OCI-LY1 (cell line): ENCODE results near the gene VLDLR.

Source experiments
- H2AFZ ChIP-seq: fragments of 200-600 bp; sonication (generic), shearing (Covaris generic); 2 replicates; pipeline ENCODE4 v1.6.0; 2014; ENCODE audit warnings: antibody characterized with exemption, mild to moderate bottlenecking, low read length
- H3F3A ChIP-seq: fragments of 200-600 bp; sonication (generic), shearing (Covaris generic); 2 replicates; pipeline ENCODE4 v1.6.0; 2014; ENCODE audit warnings: mild to moderate bottlenecking, antibody characterized with exemption, low read length, moderate library complexity; ENCODE audit not compliant: insufficient read depth
- H3K27ac ChIP-seq: fragments of 200-600 bp; sonication (generic); 2 replicates; pipeline ENCODE4 v1.5.1; 2014; ENCODE audit warnings: low read length, mixed run types, mild to moderate bottlenecking, low read depth; ENCODE audit not compliant: poor library complexity, severe bottlenecking
- H3K27me3 ChIP-seq: fragments of 200-600 bp; sonication (generic); 2 replicates; pipeline ENCODE4 v1.6.0; 2014; ENCODE audit warnings: antibody characterized with exemption, mild to moderate bottlenecking, low read length, moderate library complexity; ENCODE audit not compliant: insufficient read depth
- H3K36me3 ChIP-seq: fragments of 200-600 bp; sonication (generic); 2 replicates; pipeline ENCODE4 v1.6.1; 2014; ENCODE audit warnings: mild to moderate bottlenecking, antibody characterized with exemption, low read length, moderate library complexity, mixed read lengths; ENCODE audit not compliant: insufficient read depth
- H3K4me1 ChIP-seq: fragments of 200-600 bp; sonication (generic); 2 replicates; pipeline ENCODE4 v1.5.1; 2014; ENCODE audit warnings: mild to moderate bottlenecking, low read length, moderate library complexity; ENCODE audit not compliant: insufficient read depth, severe bottlenecking
- H3K4me2 ChIP-seq: fragments of 200-600 bp; sonication (generic), shearing (Covaris generic); 2 replicates; pipeline ENCODE4 v1.6.1; 2014; ENCODE audit warnings: low read length
- H3K4me3 ChIP-seq: fragments of 200-600 bp; sonication (generic); 2 replicates; pipeline ENCODE4 v1.5.1; 2014; ENCODE audit warnings: low read length, low read depth, mild to moderate bottlenecking, mixed read lengths; ENCODE audit not compliant: poor library complexity, severe bottlenecking
- H3K79me2 ChIP-seq: fragments of 200-600 bp; shearing (Covaris generic); 2 replicates; pipeline ENCODE4 v1.6.1; 2016; ENCODE audit warnings: mixed run types, low read length, mixed read lengths; ENCODE audit not compliant: insufficient read depth
- H3K9ac ChIP-seq: fragments of 200-600 bp; sonication (generic), shearing (Covaris generic); 2 replicates; pipeline ENCODE4 v1.6.1; 2014; ENCODE audit warnings: mild to moderate bottlenecking, low read length, mixed read lengths
- H3K9me2 ChIP-seq: fragments of 200-600 bp; sonication (generic), shearing (Covaris generic); 2 replicates; pipeline ENCODE4 v1.6.1; 2014; ENCODE audit warnings: low read depth, mild to moderate bottlenecking, low read length, mixed read lengths
- H3K9me3 ChIP-seq: fragments of 200-600 bp; shearing (Covaris generic); 2 replicates; pipeline ENCODE4 v1.6.1; 2014; ENCODE audit warnings: low read length, mixed read lengths
- H4K20me1 ChIP-seq: fragments of 200-600 bp; sonication (generic), shearing (Covaris generic); 2 replicates; pipeline ENCODE4 v1.6.0; 2016; ENCODE audit warnings: mild to moderate bottlenecking, low read length; ENCODE audit not compliant: insufficient read depth
- CTCF ChIP-seq: fragments of 200-600 bp; sonication (generic), shearing (Covaris generic); IDR thresholded peaks from 2 replicates; pipeline ENCODE4 v1.5.1; 2017; ENCODE audit warnings: mild to moderate bottlenecking, antibody characterized with exemption, low read length, moderate library complexity, mixed read lengths
- EZH2 ChIP-seq: fragments of 200-600 bp; sonication (generic), shearing (Covaris generic); IDR thresholded peaks from 2 replicates; pipeline ENCODE4 v1.8.0; 2017; ENCODE audit warnings: borderline replicate concordance, mixed run types, mild to moderate bottlenecking, antibody characterized with exemption, low read length, moderate library complexity, mixed read lengths

The VLDLR gene

GRCh38 chr9:2583308-2584013, 38.1 kb upstream of the VLDLR start:
- H3K9me2 ChIP-seq: no peaks in the 10 kb centered on the region
- no peaks in the 10 kb centered on the region for H4K20me1 ChIP-seq
- no peak overlapping the region for H2AFZ ChIP-seq
- TF ChIP-seq EZH2 (no peak), CTCF (no peak)
- no peak overlapping the region for H3K9ac ChIP-seq
- H3K4me1 ChIP-seq: no peaks in the 10 kb centered on the region
- H3K79me2 ChIP-seq: no peaks in the 10 kb centered on the region
- no peaks in the 10 kb centered on the region for H3K36me3 ChIP-seq
- H3K4me2 ChIP-seq: no peak overlapping the region
- H3K9me3 ChIP-seq: no peaks in the 10 kb centered on the region
- H3F3A ChIP-seq: no peaks in the 10 kb centered on the region
- H3K27ac ChIP-seq: no peak overlapping the region
- H3K27me3 ChIP-seq: no peaks in the 10 kb centered on the region
- H3K4me3 ChIP-seq: no peak overlapping the region

- peaks cover 2% of the 10 kb centered on the region; the same call in 1 of the 2 replicates for H3K9me3 ChIP-seq
- no peak overlapping the region for H3K27ac ChIP-seq
- TF ChIP-seq CTCF: no peak
- TF ChIP-seq EZH2: no peak
- H3K9me2 ChIP-seq: no peaks in the 10 kb centered on the region
- H3K4me1 ChIP-seq: no peaks in the 10 kb centered on the region
- H4K20me1 ChIP-seq: no peaks in the 10 kb centered on the region
- H3K9ac ChIP-seq: no peak overlapping the region
- no peak overlapping the region for H3K4me3 ChIP-seq
- no peaks in the 10 kb centered on the region for H3K79me2 ChIP-seq
- no peaks in the 10 kb centered on the region for H3K36me3 ChIP-seq
- no peaks in the 10 kb centered on the region for H3K27me3 ChIP-seq
- H3K4me2 ChIP-seq: no peak overlapping the region
- no peaks in the 10 kb centered on the region for H3F3A ChIP-seq
- H2AFZ ChIP-seq: no peak overlapping the region
Observed at GRCh38 chr9:2591967-2592366, 29.6 kb upstream of the VLDLR start.

- no peak overlapping the region for H3K27ac ChIP-seq
- no peaks in the 10 kb centered on the region for H3F3A ChIP-seq
- H3K9me2 ChIP-seq: no peaks in the 10 kb centered on the region
- no peaks in the 10 kb centered on the region for H3K27me3 ChIP-seq
- TF ChIP-seq EZH2: no peak
- no peak for TF ChIP-seq CTCF
- H4K20me1 ChIP-seq: no peaks in the 10 kb centered on the region
- no peak overlapping the region for H3K4me3 ChIP-seq
- H3K9ac ChIP-seq: no peak overlapping the region
- H3K79me2 ChIP-seq: no peaks in the 10 kb centered on the region
- peaks cover 2% of the 10 kb centered on the region; the same call in 1 of the 2 replicates for H3K9me3 ChIP-seq
- no peaks in the 10 kb centered on the region for H3K36me3 ChIP-seq
- no peak overlapping the region for H2AFZ ChIP-seq
- no peak overlapping the region for H3K4me2 ChIP-seq
- H3K4me1 ChIP-seq: no peaks in the 10 kb centered on the region
Observed at GRCh38 chr9:2593744-2594143, 27.8 kb upstream of the VLDLR start.
